ENCODE data around the gene KCNG1.
"Not testable (repeated sequence)": the region's sequence is repeated elsewhere in the genome, so short reads cannot be mapped to it uniquely, and the experiment has no call there.

Gene KCNG1
- total RNA-seq: 0 to 0.13 reads per million in 2 donors

DNA sequence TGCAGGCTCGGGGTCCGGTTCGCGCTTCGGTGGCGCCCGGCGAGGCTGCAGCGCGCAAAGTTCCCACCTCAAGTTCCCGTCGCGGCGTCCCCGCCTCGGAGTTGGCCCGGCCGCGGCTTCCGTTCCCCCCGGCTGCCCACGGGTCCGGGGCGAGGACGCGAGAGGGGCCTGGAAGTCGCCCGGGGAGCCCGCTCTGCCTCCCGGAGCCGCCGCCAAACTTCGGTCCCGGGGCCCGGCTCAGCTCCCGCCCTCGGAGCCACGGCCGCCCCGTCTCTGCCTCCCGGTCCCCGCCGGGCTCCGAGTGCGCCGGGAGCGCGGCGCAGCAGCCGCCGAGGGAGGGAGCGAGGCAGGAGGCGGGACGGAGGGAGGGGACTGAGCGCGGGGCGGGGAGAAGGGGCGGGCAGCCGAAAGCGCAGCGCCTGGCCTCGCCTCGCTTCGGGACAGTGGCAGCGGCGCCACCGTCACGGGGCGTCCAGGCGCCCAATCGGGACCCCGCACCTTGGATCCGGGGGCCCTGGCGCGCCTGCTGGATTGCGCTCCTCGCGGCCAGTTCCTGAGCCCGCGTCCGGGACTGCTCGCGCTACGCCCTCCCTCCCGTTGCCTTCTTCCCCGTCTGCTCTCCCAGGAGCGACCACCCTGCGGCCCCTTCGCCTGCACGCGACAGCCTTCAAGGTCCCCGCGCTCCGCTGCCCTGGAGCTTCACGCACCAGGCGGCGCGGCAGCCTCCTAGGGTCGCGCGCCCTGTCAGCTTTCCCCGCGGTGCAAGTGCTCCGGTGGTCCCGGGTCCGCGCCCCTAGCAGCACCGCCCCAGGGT, at the start of gene KCNG1:
TSS of gene KCNG1 (minus strand) at position 305 of the 814 bp plus-strand sequence. CDS start 12,769 bp downstream, outside the sequence.
- peak in 3 of 5 experiments; percentile 12 to 58 (median 44) for DNase-seq

DNA sequence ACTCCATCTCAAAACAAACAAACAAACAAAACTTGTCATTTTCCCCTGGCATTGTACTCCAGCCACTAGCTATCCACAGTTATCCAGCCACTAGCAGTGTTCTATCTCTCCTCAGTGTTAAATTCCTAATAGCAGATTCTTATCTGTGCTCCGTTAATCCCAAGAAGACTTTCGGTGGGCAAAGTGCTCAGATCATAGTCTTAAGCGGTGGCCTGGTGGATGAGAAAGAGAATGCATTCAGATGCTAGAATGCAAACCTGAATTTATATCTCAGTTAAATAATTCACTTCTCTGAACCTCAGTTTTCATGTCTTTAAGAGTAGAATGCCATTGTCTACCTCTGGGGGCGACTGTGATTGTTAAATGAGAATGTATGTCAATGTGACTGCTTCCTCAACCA, 47.7 kb upstream of the KCNG1 start:
- no peak for DNase-seq

DNA sequence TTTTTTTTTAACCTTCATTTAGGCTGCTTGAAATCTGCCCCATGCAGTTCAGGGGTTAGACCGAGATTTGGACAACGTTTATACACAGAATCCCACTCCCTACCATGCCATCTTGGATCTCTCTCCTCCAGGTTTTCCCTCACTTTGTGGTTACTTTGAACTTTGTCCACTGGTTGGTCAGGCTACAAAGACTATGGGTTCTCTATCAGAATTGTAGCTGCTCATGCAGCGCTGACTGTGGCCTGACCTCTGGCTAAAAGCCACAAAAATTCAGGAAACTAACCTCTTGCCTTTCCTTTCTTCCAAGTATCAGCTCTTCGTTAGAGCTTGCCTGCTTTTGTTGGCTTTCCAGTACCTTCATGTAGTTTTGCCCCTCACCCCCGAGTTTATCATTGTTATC, 44.9 kb upstream of the KCNG1 start:
- no peak for DNase-seq

DNA sequence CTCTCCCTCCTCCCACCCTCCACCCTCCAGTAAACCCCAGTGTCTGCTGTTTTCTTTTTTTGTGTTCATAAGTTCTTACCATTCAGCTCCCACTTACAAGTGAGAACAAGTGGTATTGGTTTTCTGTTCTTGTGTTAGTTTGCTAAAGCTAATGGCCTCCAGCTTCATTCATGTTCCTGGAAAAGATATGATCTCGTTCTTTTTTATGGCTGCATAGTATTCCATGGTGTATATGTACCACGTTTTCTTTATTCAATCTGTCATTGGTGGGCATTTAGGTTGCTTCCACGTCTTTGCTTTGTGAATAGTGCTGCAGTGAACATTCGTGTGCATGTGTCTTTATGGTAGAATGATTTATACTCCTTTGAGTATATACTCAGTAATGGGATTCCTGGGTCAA, 42.7 kb upstream of the KCNG1 start:
- no peak for DNase-seq

DNA sequence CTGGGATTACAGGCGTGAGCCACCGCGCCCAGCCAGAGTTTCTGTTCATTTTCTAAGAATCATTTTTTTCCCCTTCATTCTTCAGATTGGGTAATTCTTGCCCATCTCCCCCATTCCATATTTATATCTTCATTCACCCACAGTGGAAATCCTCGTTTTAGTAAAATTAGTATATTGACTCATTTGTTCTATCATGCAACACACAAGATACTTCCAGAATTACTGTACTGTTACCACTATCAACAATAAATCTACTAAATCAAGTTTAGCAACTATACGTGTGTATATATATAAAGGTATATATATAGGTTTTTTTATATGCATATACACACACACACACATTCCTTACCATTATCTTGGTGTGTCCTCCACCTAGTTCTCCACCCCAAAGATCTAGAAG, 41.2 kb upstream of the KCNG1 start:
- DNase-seq: peak in 1 of 5 experiments; percentile 7

DNA sequence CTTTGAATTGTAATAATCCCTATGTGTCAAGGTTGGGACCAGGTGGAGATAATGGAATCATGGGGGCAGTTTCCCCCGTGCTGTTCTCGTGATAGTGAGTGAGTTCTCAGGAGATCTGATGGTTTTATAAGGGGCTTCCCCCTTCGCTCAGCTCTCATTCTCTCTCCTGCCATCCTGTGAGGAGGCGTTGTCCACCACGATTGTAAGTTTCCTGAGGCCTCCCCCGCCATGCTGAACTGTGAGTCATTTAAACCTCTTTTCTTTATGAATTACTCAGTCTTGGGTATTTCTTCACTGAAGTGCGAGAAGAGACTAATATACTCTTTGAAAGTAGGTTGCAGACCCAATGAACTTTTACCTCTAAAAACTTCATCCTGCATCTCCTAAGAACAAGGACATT, 39.2 kb upstream of the KCNG1 start:
- peak in 2 of 5 experiments; percentile 14 to 46 for DNase-seq

DNA sequence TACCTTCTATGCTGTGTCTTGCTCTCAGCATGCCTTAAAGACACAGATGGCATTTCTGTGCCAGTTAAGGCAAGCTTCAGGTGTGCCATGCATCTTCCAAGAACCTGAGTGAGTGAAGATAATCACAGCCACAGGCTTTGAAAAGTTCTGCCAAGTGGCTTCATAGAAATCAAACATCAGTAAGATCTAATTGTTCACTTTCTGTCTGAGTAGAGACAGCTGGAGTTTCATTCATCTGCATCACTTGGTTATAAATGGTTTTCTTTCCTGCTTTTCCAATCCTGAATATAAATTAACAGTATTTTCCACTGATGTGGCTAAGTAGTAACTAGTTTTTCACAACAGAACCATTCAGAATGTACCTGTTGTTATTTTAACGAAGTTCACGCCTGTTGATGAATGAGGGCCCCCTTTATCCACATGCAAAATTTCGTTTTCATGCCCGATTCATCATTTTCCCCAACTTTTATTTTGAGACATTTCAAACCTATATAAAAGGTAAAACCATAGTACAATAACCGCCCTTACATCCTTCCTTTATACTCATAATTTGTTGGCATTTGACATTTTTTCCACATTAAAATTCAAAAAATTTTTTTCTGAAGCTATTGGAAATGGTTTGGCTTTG, 38.6 kb upstream of the KCNG1 start:
- no peak for DNase-seq

DNA sequence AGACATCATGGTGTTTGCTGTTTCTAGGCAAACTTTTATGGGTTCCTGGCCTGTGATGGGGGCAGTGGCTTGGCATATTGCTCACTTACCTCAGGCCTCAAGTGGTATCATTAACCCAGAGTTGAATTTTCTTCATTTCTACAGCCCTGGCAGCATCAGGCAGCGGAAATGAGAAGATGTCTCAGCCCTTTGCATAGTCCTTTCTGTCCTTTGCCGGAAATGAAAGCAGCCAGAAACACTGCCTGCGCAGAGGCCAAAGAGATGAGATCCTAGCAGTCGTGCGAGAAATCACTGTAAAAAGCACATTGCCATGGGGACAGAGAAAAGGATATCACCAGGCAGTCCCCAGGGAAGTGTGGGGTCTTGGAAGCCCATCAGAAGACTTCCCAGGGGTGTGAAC, 37.4 kb upstream of the KCNG1 start:
- DNase-seq: no peak

- no peak for DNase-seq
Observed at GRCh38 chr20:51059862-51060261, 37.0 kb upstream of the KCNG1 start.

DNA sequence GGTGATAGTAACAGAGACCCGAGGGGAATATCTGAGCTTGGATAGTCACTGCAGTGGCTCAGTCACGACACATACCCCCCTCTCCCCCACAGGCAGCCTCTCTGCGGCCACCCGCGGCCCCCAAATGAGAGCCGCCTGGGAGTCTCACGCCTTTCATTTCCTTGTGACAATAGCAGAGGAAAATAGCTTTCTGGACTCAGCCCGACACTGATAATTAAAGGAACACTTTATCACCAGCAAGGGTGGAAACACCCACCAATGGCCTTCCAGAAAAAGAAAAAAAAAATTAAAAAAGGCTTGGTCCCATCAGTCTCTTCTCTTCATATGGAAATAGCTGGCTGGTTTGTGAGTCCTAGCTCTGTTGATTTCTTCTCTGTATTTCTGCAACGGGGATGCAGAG, 35.1 kb upstream of the KCNG1 start:
- DNase-seq: no peak

GRCh38 chr20:51054233-51054632, 31.3 kb upstream of the KCNG1 start:
- DNase-seq: no peak

GRCh38 chr20:51050531-51051075, 27.7 kb upstream of the KCNG1 start:
- no peak for DNase-seq

GRCh38 chr20:51046021-51046985, 23.4 kb upstream of the KCNG1 start:
- no peak for DNase-seq

- DNase-seq: not testable (repeated sequence)
Observed at GRCh38 chr20:51045492-51045891, 22.6 kb upstream of the KCNG1 start.

DNA sequence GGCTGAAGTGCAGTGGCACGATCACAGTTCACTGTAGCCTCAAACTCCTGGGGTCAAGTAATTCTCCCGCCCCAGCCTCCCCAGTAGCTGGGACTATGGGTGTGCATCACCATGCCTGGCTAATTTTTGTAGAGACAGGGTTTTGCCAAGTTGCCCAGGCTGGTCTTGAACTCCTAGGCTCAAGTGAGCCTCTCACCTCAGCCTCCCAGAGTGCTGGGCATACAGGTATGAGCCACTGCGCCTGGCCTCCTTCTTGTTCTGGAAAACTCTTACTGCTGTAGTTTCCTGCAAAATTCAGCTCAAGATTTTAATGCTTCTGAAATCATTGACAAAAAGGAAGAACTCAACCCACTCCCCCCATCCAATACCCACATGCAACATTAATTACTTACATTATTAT, 21.9 kb upstream of the KCNG1 start:
- DNase-seq: no peak

DNA sequence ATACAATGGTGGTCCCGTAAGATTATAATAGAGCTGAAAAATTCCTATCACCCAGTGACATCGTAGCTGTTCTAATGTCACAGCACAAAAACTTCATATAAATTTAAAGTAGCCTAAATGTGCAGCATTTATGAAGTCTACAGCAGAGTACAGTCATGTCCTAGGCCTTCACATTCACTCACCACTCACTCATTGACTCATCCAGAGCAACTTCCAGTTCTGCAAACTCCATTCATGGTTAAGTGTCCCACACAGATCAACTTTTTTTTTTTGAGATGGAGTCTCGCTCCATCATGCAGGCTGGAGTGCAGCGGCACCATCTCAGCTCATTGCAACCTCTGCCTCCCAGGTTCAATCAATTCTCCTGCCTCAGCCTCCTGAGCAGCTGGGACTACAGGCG, 20.9 kb upstream of the KCNG1 start:
- DNase-seq: no peak

DNA sequence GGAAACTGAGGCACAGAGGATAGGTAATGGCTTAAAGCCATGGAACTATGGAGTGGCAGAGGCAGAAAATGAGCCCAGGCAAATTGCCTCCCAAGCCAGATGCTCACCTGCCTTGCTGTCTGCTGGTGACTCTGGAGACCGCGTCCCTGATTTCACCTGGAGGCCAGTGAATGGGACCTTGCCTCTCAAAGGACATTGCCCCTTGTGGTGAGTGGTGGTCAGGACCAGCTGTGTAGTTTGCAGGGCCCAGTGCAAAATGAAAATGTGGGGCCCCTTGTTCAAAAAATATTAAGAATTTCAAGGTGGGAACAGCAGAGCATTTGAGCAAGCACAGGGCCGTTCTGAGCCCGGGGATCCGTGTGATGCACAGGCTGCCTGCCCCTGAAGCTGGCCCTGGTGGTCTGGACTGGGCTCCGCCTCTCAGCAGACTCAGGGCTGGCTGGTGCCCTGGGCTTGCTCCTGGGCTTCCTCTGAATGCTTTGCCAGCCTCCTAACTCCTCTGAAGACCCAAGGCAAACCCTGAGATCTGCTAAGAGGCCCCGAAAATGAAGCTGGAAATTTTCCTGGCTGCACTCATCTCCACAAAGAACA, 19.8 kb upstream of the KCNG1 start:
- no peak for DNase-seq

DNA sequence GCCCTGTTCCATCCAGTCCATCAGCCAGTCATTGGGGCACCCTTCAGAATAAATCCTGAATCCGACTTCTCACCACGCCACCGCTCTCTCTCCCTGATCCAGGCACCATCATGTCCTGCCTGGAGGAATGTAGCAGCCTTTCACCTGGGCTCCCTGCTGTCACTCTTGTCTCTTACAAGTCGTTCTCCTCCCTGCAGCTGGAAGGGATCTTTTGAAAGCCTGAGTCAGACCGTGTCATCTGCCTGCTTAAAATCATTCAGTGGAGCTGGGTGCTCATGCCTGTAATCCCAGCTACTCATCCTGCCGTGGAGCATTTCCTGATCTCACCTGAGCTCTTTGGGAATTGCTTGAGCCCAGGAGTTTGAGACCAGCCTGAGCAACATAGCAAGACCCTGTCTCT, 19.2 kb upstream of the KCNG1 start:
- DNase-seq: no peak

GRCh38 chr20:51037532-51038115, 14.7 kb upstream of the KCNG1 start:
- DNase-seq: no peak

- DNase-seq: no peak
Observed at GRCh38 chr20:51036827-51037531, 14.1 kb upstream of the KCNG1 start.

DNA sequence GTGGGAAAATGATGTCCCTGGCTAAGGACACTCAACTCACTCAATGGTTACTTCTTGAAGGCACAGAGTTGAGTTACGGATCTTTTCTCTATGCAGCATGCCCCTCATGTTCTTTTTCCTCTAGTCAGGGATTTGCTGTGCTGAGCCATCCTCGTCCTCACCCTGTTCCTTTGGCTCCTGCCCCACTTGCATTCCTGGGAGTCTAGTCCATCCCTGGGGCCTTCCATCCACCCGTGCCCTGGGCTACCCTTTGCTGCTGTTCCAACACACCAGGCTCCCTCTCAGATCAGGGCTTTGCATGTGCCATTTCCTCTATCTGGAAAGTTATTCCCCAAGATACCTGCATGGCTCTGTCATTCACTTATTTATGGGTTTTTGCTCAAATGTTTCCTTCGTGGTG, 13.3 kb upstream of the KCNG1 start:
- DNase-seq: no peak

Data from T-helper 2 cell (primary cell).